Ramos (cell line): ENCODE measurements around the gene GNG7.
"Not testable (repeated sequence)": the region's sequence is repeated elsewhere in the genome, so short reads cannot be mapped to it uniquely, and the experiment has no call there.

Source experiments
- in situ Hi-C: fragments of 300-500 bp; cut with MboI; formaldehyde crosslinking; loops from one replicate; pipeline ENCODE4 v1.14.3; 2022; ENCODE audit warnings: low sequenced_read_pairs; ENCODE audit not compliant: unreplicated experiment

The GNG7 gene

DNA sequence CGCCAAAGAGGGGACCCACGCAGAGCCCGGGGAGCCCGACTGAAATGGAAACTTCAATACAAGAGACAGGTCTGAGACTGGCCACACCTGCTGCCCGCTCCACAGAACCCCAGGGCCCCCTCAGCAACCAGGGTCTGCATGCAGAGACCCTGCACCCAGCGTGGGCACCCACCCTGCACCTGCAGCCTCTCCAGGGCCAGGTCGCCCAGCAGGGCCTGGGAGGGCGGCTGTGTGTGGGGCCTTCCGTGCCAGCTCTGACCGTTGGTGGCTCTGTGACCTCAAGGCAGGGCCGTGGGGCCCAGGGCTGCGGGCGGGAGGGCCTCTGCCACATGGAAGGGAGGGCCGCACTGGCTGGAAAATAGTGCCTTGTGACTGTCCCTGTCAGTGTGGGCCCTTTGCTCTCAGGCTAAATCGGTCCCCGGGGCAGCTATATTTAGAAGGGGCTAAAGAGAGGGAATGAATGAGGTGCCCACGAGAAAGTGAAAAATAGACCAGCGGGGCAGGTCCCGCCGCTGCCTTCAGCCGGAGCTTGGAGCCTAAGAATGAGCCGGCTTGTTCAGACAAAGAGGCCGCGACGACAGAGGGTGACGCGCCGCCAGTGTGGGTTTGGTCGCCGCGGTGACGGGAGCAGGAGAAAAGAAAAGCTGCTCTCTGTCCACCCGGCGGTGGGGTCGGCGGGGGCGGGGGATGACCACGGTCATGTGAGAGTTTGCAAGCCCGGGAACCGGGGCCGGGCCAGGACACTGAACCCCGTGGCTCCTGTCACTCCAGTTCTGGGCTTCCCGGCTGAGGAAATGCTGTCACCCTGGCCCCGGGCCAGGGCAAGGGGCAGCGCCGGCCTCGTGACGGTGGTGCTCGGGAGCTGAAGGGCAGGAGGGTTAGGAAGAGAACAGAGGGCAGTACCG is 156.1 kb downstream of the GNG7 start:
- in situ Hi-C loops: no loop called here

DNA sequence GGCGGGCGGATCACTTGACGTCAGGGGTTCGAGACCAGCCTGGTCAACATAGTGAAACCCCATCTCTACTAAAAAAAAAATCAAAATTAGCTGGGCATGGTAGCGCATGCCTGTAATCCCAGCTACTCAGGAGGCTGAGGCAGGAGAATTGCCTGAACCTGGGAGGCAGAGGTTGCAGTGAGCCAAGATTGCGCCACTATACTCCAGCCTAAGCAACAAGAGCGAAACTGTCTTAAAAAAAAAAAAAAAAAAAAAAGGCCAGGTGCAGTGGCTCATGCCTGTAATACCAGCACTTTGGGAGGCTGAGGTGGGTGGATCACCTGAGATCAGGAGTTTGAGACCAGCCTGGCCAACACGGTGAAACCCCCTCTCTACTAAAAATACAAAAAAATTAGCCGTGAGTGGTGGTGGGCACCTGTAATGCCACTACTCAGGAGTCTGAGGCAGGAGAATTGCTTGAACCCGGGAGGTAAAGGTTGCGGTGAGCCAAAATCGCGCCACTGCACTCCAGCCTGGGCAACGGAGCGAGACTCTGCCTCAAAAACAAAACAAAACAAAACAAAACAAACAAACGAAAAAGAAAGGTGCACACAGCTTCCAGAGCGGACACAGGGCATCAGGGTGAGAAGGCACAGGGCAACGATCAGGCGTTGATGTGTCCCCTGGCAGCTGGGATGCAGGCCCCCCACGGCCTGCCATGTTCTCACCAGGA is 156.9 kb downstream of the GNG7 start:
- in situ Hi-C loops: not testable (repeated sequence)

DNA sequence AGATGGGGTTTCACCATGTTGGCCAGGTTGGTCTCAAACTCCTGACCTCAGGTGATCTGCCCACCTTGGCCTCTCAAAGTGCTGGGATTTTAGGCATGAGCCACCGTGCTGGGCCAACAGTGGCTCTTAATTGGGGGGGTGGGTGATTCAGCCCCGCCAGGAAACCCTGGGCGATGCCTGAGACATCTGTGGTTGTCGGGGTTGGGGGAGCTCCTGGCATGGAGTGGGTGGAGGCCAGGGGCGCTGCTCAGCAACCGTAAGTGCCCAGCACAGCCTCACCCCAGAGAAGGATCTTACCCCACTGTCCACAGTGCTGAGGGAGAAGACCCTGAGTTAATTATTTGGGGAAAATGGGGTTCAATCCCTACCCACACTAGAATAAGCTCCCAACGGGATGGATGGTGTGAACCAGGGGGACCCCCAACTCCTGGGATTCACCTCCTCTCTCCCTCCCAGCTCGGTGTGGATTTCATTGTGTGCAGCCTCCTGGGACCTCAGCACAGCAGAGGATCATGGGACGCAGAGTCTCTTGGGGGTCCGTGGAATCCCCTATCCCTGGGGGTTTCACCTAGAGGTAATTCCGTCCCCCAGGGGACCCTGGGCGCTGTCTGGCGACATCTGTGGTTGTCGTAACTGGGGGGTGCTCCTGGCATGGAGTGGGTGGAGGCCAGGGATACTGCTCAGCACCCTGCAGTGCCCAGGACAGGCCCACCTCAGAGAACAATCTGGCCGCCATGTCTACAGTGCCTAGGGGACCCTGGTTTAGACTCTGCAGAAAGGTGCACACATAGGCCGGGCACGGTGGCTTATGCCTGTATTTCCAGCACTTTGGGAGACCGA is 157.7 kb downstream of the GNG7 start:
- in situ Hi-C loops: no loop called here

DNA sequence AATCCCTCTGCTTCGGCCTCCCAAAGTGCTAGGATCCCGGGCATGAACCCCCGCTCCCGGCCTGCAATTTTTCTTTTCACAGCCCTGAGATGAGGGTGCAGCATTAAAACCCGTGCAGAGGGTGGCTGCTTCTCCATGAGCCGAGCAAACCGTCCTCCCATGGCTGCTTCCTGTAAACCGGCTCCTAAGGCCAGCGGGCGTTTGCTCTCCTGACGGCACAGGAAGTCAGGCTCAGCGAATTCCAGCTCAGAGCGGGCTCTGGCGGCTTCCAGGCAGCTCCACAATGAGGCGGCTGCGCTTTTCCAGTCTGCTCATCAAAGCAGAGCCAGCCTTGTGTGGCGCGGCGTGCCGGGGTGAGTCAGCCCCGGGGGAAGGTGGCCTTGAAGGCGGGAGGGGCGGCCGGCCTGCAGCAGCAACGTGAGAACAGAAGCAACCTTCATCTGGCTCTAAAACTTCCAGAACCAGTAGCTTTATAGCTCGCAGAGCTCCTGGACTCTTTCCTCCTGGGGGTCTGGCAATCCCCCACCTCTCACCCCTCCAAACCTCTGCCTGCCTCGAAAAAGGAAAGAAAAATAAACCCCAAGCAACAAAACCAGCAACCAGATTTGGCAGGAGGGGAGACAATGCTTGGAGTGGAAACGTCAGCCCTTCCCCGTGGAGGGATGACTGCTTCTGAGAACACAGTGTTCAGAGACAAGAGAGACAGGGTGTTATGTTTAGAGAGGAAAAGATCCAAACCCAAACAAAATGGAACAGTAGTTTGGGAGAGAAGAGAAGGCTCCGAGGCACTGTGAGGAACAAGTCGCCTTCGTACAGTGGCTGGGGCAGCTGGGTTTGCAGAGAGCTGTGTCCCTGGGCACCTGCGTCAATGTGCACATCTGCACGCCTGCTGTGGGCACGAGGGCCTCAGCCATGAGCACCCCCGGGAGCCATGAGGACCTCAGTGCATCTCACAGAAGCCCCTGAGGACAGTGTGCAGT is 158.7 kb downstream of the GNG7 start:
- in situ Hi-C loops: no loop called here

DNA sequence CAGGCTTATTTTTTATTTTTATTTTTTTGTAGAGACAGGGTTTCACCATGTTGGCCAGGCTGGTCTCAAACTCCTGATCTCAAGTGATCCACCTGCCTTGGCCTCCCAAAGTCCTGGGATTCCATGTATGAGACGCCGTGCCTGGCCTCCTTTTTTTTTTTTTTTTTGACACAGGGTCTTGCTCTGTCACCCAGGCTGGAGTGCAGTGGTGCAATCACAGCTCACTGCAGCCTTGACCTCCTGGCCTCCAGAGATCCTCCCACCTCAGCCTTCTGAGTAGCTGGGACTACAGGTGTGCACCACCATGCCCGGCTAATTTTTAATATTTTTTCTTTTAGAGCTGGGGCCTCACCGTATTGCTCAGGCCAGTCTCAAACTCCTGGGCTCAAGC is 159.4 kb downstream of the GNG7 start:
- in situ Hi-C loops: not testable (repeated sequence)

DNA sequence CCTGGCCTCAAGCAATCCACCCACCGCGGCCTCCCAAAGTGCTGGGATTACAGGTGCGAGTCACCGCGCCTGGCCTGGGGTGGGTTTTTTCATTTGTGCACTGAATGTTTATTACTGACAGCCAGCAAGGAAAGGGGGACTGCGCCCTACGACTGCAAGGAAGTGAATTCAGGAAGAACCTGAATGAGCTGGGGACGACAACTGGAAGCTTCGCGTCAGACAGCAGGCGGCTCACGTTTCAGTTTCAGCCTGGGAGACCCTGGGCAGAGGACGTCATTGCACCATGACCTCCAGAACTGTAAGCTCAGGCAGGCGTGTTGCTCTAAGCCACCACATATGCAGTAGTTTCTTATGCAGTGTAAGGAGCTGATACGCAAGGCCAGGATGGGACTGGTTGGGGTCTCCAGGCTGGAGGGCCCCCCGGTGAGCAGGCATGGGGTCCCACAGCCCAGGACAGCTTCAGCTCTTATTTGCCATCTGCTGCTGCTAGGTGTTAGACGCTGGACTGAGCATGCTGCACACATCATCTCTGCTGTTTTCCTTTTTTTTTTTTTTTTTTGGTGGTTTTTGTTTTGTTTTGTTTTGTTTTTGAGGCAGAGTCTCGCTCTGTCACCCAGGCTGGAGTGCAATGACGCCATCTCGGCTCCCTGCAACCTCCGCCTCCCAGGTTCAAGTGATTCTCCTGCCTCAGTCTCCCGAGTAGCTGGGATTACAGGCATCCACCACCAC is 160.0 kb downstream of the GNG7 start:
- in situ Hi-C loops: no loop called here

DNA sequence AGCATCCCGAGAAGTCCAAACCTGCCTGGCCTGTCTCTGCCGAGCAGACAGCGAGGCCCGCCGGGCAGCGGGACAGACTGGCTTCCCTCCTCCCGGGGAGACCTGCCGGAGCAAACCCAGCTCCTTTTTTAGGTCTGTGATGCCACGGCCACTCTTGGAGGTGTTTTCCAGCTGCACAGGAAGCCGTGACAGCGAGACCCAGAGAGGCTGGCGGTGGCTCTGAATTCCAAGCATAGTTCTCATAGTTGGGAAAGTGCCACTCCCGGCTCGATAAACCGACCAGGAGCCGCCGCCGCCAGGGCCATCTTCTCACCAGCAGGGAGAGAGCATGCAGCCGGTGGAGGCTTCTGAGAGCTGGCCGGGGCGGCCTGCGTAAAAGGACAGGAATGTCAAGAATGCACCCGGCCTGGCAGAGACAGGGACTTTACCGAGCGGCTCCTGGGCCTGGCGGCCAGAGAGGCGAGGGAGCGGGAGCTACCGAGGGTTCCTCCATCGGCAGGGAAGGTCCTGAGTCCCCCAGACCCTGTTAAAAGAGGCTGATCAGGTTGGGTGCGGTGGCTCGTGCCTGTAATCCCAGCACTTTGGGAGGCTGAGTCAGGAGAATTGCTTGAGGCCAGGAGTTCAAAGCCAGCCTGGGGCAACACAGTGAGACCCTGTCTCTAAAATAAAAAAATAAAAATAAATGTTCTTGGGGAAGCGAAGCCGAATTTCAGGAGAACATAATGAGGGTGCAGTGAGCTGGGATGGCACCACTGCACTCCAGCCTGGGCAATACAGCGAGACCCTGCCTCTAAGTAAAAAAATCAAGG is 161.6 kb downstream of the GNG7 start:
- in situ Hi-C loops: no loop called here

DNA sequence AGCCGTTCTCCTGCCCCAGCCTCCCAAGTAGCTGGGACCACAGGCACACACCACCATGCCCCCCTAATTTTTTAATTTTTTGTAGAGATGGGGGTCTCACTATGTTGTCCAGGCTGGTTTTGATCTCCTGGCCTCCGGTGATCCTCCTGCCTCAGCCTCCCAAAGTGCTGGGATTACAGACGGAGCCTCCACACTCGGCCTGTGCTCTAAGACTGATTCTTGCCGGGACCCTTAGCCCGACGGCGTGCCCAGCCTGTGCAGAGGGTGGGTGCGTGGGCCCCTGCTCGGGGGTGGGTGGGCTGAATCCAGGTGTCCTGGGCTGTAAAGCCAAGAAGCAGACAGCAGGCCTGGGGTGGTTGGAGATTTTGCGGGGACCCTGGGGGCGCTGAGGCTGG is 162.2 kb downstream of the GNG7 start:
- in situ Hi-C loops: no loop called here

DNA sequence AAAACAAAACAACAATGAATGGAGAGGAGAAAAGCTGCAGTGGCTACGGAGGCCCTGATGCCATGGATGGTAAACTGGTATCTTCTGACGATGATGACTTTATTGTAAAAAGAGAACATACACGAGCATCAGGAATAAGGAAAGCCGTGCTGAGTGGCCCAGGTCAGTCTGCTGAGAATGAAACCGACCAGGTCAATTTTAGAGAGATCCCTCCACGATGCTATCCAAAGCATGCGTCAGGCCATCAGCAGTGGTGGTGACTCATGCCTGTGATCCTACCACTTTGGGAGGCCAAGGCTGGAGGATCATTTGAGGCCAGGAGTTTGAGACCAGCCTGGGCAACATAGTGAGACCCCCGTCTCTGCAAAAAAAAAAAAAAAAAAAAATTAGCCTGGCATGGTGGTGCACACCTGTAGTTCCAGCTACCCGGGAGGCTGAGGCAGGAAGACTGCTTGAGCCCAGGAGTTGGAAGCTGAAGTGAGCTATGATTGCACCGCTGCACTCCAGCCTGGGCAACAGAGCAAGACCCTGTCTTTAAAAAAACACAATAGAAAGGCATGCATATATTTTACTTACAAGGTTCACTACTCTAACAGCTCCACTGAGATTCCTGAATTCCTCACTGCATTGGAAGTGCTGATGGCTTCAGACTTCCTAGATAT is 164.3 kb downstream of the GNG7 start:
- in situ Hi-C loops: no loop called here

DNA sequence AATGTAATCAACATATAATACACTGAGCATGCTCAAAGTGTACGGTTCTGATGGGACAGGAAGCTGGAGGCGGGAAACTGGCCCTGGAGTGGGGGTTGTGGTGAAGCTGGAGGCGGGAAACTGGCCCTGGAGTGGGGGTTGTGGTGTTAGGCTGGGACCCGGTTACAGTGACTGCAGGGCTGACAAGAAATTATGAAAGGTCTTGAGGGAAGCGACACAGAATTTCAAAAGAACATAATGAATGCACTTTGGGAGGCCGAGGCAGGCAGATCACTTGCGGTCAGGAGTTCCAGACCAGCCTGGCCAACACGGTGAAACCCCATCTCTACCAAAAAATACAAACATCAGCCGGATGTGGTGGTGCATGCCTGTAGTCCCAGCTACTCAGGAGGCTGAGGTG is 164.9 kb downstream of the GNG7 start:
- in situ Hi-C loops: not testable (repeated sequence)

DNA sequence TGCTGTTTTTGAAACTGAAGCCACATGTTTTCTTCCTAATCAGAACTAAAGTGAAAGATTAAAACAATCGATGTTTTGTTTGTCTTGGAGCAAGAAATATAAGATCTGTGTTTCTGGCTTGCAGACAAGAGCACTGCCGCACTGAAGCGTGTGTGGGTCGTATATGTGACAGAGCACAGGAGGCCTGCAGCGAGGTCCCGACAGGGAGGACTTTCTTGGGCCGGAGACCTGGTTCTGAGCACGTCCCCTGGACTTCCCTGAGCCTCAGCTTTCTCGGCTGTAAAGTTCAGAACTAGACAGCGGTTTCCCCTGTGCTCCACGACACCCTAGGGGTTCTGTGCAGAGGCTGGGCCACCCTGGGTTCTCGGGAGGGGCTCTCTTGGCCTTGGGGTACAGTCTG is 166.0 kb downstream of the GNG7 start:
- in situ Hi-C loops: no loop called here

DNA sequence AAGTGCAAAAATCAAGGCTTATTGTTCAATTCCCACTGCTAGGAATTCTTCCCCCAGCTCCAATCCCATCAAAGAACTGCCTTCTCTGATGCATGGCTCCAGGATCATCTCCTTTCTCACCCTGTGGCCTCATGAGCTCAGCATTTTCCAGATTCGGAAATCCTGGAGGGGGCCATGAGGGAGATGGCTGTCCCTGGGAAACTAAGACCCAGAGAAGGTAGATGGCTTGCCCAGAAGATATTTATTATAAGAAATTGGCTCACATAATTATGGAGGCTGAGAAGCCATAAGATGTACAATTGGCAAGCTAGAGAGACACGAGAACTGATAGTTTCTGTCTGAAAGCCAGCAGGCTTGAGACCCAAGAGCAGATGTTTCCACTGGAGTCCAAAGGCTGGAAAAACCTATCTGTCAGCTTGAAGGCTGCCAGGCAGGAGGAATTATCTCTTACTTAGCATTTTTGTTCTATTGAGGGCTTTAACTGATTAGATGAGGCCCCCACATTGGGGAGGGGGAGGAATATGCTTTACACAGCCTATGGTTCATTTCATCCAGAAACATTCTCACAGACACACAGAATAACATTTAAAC is 168.0 kb downstream of the GNG7 start:
- in situ Hi-C loops: no loop called here

DNA sequence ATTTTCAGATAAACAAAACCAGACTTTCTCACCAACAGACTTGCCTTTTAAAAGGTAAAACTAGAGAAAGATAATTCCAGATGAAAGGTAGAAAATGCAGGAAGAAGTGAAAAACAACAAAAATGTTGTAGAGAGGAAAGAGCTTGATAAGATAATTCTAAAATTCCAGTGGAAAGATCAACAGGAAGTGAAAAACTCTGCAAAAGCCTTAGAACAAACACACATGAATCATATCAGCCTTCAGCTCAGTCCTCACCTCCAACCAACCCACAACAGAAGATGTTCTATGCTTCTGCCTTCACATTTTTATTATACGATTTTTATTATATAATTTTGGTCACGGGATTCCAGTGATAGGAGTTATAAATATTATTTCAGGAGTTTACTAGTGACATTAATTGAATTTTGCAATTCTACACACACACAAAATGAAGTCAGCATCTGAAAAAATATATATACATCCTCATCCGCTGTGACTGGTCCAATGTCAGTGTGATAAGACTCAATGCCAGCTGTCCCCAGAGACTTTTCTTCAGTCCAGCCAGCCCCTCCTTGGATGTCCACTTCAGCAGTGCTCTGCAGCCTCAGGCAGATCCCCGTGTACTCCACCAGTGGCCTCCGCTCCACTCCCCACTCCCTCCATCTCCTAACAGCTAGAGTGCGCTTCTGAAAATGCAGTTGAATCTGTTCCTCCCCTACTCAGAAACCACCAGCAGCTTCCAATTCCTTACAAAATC is 168.6 kb downstream of the GNG7 start:
- in situ Hi-C loops: no loop called here

DNA sequence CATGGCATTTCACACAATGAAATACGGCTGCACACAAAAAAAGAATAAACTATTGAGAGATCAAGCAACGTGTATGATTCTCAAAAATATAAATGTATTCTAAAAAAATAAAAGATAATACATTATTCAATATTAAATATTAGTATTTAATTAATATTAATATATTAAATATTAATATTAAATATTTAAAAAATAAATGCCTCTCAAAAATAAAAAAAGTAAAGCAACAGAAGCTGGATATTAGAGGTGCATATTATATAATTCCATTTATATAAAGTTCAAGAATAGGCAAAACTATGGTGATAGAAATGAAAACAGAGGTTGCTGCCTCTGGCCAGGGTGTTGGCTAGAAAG is 169.4 kb downstream of the GNG7 start:
- in situ Hi-C loops: no loop called here

DNA sequence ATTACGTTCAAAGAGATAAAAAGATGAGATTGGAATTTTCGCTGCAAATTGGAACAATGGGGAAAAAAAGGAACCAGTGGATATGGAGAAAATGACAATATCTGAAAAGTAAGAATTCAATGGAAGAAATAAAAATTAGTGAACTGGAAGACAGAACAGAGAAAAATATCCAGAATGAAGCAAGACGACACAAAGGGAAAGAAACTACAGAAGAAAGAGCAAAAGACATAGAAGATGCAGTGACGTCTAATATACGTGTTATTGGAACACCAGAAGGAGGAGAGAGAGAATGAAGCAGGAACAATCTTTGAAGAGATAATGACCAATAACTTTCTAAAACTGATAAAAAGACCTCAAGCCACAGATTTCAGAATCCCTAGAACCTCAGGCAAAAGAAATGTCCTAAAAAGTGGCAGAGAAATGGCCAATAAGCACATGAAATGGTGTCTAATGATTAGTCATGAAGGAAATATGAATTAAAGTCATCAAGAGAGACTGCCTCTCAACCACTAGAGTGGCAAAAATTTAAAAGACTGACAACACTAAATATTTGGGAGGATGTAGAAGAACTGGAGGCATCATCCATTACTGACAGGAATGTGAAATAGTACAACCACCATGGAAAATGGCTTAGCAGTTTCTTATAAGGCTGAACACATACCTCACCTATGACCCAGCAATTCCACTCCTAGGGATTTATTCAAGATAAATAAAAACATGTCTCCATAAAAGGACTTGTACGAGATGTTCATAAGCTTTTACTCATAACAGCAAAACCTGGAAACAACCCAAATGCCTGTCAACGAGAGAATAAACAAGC is 170.0 kb downstream of the GNG7 start:
- in situ Hi-C loops: no loop called here

DNA sequence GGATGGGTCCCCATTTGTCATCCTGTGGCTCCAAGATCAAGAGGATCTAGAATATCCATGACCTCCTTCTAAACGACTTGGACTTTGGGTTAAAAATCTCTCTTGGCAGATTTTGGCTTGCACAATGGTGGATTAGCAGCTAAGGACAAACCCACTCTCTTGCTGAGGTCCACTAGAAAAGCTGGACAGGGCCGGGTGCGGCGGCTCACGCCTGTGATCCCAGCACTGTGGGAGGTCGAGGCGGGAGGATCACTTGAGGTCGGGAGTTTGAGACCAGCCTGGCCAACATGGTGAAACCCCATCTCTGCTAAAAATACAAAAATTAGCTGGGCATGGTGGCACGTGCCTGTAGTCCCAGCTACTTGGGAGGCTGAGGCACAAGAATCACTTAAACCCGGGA is 172.6 kb downstream of the GNG7 start:
- in situ Hi-C loops: not testable (repeated sequence)
